ENCODE data around the gene GNAI1. TPM values are rescaled to one million over a fixed set of nuclear protein-coding genes. Genes with fewer than 3 reads are reported as not detected.
"Not testable (repeated sequence)": the region's sequence is repeated elsewhere in the genome, so short reads cannot be mapped to it uniquely, and the experiment has no call there.

Gene GNAI1
- total RNA-seq, 1 experiment from 2014 or later = 19.8 TPM

DNA sequence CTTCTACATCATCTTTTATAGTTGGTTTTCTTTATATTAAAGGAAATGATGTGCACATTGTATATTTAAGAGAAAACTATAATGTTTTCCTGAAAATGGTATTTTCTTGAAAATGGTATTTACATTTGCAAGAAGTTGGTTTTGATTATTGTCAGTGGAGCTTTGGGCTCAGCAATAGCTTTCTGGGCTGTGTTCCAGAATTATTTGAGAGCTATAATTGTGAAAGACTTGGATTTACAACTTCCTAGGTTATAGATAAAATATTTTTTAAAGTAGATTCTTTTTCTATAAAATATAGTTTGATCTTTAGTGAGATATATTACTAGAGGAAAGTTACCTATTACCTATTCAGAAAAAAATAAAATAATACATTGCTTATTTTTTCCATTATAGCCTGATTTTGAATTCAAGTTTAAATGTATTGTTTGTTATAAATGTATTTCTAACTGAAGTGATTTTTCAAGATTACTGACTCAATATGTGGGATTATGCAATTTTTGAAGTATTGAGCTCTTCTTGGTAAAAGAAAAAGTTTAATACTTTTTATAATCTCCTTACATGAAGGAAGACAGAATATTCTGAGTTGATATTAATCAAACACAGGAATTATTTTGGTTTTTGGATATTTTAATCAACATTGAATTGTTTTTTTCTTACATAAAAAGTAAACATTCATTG is 20.2 kb downstream of the GNAI1 start:
- CTCF ChIA-PET = no interaction called here
- peaks cover 52% of the 10 kb centered on the region for H3K4me1 ChIP-seq (ENCODE audit: insufficient read depth, low read length, poor library complexity, severe bottlenecking)
- BruUV-seq (replicated peaks) = no TSS peak
- H3K4me3 ChIP-seq (ENCODE audit: low read depth, low read length, poor library complexity, severe bottlenecking) = no peak overlapping the region
- H3K9me3 ChIP-seq (ENCODE audit: low read depth, low read length, poor library complexity, severe bottlenecking) = no peaks in the 10 kb centered on the region
- no peak for TF ChIP-seq EZH2 (IDR thresholded peaks at IDR 0.05; ENCODE audit: borderline replicate concordance, low read depth, low read length, poor library complexity, severe bottlenecking)
- H3K27ac ChIP-seq (ENCODE audit: low read depth, low read length, poor library complexity, severe bottlenecking) = no peak overlapping the region
- intact Hi-C loops (cut with micrococcal nuclease; ENCODE audit: unreplicated experiment) = no loop called here
- no peaks in the 10 kb centered on the region for H3K27me3 ChIP-seq (replicated peaks; ENCODE audit: insufficient read depth, low read depth, low read length, poor library complexity)
- POLR2A ChIA-PET (ENCODE audit: low non-redundant PET) = no interaction called here
- H3K36me3 ChIP-seq (ENCODE audit: insufficient read depth, low read length, poor library complexity, severe bottlenecking) = no peaks in the 10 kb centered on the region
- peak; percentile 55 for DNase-seq (ENCODE audit: low spot score)

DNA sequence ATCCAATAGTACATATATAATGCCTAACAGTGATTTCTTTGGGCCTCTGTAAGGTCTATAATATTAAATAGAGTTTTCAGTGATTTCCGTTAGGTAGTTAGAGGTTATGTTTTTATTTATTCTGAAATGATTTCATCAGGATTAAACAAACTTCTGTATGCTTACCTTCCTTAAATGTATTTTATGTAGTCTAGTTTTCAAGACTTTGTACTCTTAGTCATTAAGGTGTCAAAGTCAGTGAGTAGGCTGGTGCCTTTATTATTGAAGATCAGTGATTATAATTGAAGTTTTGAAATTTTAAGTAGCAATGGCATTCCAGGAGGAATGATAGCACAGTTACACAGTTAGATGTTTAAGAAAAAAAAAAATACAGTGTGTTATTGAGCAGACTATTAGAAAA is 20.7 kb downstream of the GNAI1 start:
- no TSS peak for BruUV-seq (replicated peaks)
- Histone ChIP-seq H3K4me1 (ENCODE audit: insufficient read depth, low read length, poor library complexity, severe bottlenecking) (peaks cover 52% of the 10 kb centered on the region), H3K4me3 (ENCODE audit: low read depth, low read length, poor library complexity, severe bottlenecking) (no peak overlapping the region), H3K9me3 (ENCODE audit: low read depth, low read length, poor library complexity, severe bottlenecking) (no peaks in the 10 kb centered on the region), H3K36me3 (ENCODE audit: insufficient read depth, low read length, poor library complexity, severe bottlenecking) (no peaks in the 10 kb centered on the region), H3K27me3 (replicated peaks; ENCODE audit: insufficient read depth, low read depth, low read length, poor library complexity) (no peaks in the 10 kb centered on the region), H3K27ac (ENCODE audit: low read depth, low read length, poor library complexity, severe bottlenecking) (peak overlapping the region; percentile 4)
- no peak for TF ChIP-seq CTCF (conservative IDR thresholded peaks at IDR 0.05; ENCODE audit: low read depth, low read length)
- no peak for TF ChIP-seq EZH2 (IDR thresholded peaks at IDR 0.05; ENCODE audit: borderline replicate concordance, low read depth, low read length, poor library complexity, severe bottlenecking)
- POLR2A ChIA-PET (ENCODE audit: low non-redundant PET) = no interaction called here
- CTCF ChIA-PET = no interaction called here
- DNase-seq (ENCODE audit: low spot score) = no peak
- intact Hi-C loops (cut with micrococcal nuclease; ENCODE audit: unreplicated experiment) = no loop called here

DNA sequence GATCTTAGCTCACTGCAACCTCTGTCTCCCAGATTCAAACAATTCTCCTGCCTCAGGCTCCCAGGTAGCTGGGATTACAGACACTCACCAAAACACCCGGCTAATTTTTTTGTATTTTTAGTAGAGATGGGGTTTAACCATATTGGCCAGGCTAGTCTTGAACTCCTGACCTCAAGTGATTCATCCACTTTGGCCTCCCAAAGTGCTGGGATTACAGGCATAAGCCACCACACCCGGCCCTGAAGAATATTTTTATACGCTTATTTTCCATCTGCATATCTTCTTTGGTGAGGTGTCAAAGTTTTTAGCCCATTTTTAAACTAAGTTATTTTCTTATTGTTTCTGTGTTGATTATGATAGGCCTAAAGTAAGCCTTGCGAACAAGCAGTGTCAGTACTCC is 23.1 kb downstream of the GNAI1 start:
- H3K36me3 ChIP-seq (ENCODE audit: insufficient read depth, low read length, poor library complexity, severe bottlenecking); DNase-seq (ENCODE audit: low spot score); intact Hi-C loops (cut with micrococcal nuclease; ENCODE audit: unreplicated experiment); H3K27ac ChIP-seq (ENCODE audit: low read depth, low read length, poor library complexity, severe bottlenecking); H3K27me3 ChIP-seq (replicated peaks; ENCODE audit: insufficient read depth, low read depth, low read length, poor library complexity); H3K9me3 ChIP-seq (ENCODE audit: low read depth, low read length, poor library complexity, severe bottlenecking); BruUV-seq (replicated peaks); CTCF ChIA-PET; H3K4me3 ChIP-seq (ENCODE audit: low read depth, low read length, poor library complexity, severe bottlenecking); POLR2A ChIA-PET (ENCODE audit: low non-redundant PET): not testable (repeated sequence)
- H3K4me1 ChIP-seq (ENCODE audit: insufficient read depth, low read length, poor library complexity, severe bottlenecking) = peaks cover 37% of the 10 kb centered on the region

- ChIA-PET POLR2A (ENCODE audit: low non-redundant PET) (no interaction called here), CTCF (no interaction called here)
- no peaks in the 10 kb centered on the region for H3K27me3 ChIP-seq (replicated peaks; ENCODE audit: insufficient read depth, low read depth, low read length, poor library complexity)
- H3K9me3 ChIP-seq (ENCODE audit: low read depth, low read length, poor library complexity, severe bottlenecking) = no peaks in the 10 kb centered on the region
- H3K36me3 ChIP-seq (ENCODE audit: insufficient read depth, low read length, poor library complexity, severe bottlenecking) = no peaks in the 10 kb centered on the region
- no peak overlapping the region for H3K4me3 ChIP-seq (ENCODE audit: low read depth, low read length, poor library complexity, severe bottlenecking)
- TF ChIP-seq CTCF (conservative IDR thresholded peaks at IDR 0.05; ENCODE audit: low read depth, low read length) (no peak), EZH2 (IDR thresholded peaks at IDR 0.05; ENCODE audit: borderline replicate concordance, low read depth, low read length, poor library complexity, severe bottlenecking) (no peak)
- BruUV-seq (replicated peaks) = no TSS peak
- H3K27ac ChIP-seq (ENCODE audit: low read depth, low read length, poor library complexity, severe bottlenecking) = no peak overlapping the region
- peaks cover 21% of the 10 kb centered on the region for H3K4me1 ChIP-seq (ENCODE audit: insufficient read depth, low read length, poor library complexity, severe bottlenecking)
- DNase-seq (ENCODE audit: low spot score) = no peak
- intact Hi-C loops (cut with micrococcal nuclease; ENCODE audit: unreplicated experiment) = no loop called here
These were observed 25.2 kb downstream of the GNAI1 start for GRCh38 chr7:80159802-80160201.

Data from A673 (cell line).